GM10266 (cell line): ENCODE measurements around the gene DLK2.

Experiments used
- DNase-seq: peaks from one replicate; pipeline ENCODE4 v3.0.0; 2012; ENCODE audit errors: extremely low spot score
- CTCF ChIP-seq: IDR thresholded peaks from 2 replicates; pipeline ENCODE4 v1.5.1; 2012; ENCODE audit warnings: mild to moderate bottlenecking, low read depth; ENCODE audit not compliant: control insufficient read depth, insufficient read depth; ENCODE audit errors: missing control alignments

DLK2 gene

GRCh38 chr6:43451939-43452338 lies 3.4 kb downstream of the DLK2 start:
- TF ChIP-seq CTCF, result no peak
- DNase-seq, result no peak

- DNase-seq, result no peak
- TF ChIP-seq CTCF, result no peak
Observed at GRCh38 chr6:43451348-43451747, 4.0 kb downstream of the DLK2 start.

GRCh38 chr6:43450699-43451131 lies 4.6 kb downstream of the DLK2 start:
- no peak for TF ChIP-seq CTCF
- no peak for DNase-seq

- TF ChIP-seq CTCF, result no peak
- no peak for DNase-seq
Observed at GRCh38 chr6:43448916-43449315, 6.4 kb downstream of the DLK2 start.

- no peak for TF ChIP-seq CTCF
- no peak for DNase-seq
Observed at GRCh38 chr6:43447604-43448003, 7.7 kb downstream of the DLK2 start.

- TF ChIP-seq CTCF, result no peak
- no peak for DNase-seq
Observed at GRCh38 chr6:43445576-43445975, 9.8 kb downstream of the DLK2 start.

GRCh38 chr6:43444582-43444981 lies 10.8 kb downstream of the DLK2 start:
- TF ChIP-seq CTCF, result no peak
- no peak for DNase-seq
